Body of pancreas (tissue), 4 donors: ENCODE results near the gene DEPDC5.

Experiments
- POLR2A ChIP-seq, 3 donors: fragments of 450-650 bp; IDR thresholded peaks; one replicate each; pipeline ENCODE4 v1.6.1; 2016; ENCODE audit warnings: antibody characterized with exemption in 3 of 3, mild to moderate bottlenecking in 2 of 3
- TF ChIP-seq, protein P1 (sequence below), 7 experiments: fragments of 450-650 bp in 4 of 7; fragments of 200-600 bp in 3 of 7; sonication (generic) in 3 of 7; IDR thresholded peaks; one replicate each; pipeline ENCODE4 v1.5.1; 2016 to 2019; ENCODE audit warnings: antibody characterized with exemption in 7 of 7

DNA sequence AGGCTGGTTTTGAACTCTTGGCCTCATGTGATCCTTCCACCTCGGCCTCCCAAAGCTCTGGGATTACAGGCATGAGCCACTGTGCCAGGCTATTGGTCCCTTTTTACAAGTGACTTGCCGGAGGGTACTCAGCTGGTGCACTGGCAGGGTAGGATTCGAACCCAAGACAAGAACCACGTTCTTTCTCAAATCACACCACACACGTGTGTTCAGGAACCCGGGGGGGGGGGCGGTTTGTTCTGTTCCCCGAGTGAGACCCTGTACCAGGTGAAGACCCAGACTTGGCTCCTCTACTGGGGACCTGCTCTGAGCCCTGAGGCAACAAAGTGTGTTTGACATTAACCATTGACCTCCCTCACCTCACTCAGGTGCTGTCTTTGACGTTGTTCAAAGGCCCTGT lies 186.7 kb downstream of the DEPDC5 start:
- TF ChIP-seq, protein P1, sequence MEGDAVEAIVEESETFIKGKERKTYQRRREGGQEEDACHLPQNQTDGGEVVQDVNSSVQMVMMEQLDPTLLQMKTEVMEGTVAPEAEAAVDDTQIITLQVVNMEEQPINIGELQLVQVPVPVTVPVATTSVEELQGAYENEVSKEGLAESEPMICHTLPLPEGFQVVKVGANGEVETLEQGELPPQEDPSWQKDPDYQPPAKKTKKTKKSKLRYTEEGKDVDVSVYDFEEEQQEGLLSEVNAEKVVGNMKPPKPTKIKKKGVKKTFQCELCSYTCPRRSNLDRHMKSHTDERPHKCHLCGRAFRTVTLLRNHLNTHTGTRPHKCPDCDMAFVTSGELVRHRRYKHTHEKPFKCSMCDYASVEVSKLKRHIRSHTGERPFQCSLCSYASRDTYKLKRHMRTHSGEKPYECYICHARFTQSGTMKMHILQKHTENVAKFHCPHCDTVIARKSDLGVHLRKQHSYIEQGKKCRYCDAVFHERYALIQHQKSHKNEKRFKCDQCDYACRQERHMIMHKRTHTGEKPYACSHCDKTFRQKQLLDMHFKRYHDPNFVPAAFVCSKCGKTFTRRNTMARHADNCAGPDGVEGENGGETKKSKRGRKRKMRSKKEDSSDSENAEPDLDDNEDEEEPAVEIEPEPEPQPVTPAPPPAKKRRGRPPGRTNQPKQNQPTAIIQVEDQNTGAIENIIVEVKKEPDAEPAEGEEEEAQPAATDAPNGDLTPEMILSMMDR (IDR thresholded peaks at IDR 0.05) = no peak
- TF ChIP-seq POLR2A (IDR thresholded peaks at IDR 0.05) = no peak
